Suppressor macrophage treated with lipopolysaccharide for 1 hour (primary cell): ENCODE results near the gene CDH16.

Experiments
- DNase-seq, 3 donors: peaks; one replicate each; pipeline ENCODE4 v3.0.0-alpha.2; 2020 to 2022

Gene CDH16

DNA sequence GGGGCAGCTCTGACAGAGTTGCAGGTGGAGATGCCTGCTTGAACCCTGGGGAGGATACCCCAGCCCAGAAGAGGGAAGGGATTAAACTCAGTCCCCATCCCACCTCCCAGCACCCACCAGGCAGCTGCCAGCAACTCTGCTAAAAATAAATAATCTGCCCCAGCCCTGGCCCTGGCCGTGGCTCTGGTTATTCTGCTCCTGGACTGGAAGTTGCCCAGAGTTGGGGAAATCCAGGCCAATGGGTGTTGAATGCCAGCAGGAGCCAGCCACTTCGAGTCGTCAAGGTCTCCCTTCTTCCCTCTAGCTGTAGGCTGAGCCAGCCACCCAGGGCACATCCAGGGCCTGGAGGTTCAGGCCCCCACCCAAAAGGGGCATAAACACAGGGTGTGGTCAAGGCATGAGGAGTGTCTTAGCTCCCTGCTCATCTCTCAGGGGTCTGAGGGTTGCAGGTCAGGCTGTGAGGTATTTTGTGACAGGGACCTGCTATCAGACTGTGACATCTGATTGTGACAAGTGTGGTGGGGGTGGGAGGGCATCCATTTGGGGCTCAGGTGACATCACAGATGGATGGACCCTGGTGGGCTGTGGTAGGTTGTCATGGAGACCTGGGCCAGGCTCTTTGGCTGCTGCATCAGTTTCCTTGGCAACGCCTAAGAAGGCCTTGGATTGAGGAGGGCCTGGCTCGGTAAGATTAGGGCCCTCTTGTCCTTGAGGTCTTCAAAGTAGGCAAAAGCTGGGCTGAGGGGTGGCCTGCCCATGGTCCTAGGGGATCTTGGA is 7.7 kb upstream of the CDH16 start:
- no peak for DNase-seq

DNA sequence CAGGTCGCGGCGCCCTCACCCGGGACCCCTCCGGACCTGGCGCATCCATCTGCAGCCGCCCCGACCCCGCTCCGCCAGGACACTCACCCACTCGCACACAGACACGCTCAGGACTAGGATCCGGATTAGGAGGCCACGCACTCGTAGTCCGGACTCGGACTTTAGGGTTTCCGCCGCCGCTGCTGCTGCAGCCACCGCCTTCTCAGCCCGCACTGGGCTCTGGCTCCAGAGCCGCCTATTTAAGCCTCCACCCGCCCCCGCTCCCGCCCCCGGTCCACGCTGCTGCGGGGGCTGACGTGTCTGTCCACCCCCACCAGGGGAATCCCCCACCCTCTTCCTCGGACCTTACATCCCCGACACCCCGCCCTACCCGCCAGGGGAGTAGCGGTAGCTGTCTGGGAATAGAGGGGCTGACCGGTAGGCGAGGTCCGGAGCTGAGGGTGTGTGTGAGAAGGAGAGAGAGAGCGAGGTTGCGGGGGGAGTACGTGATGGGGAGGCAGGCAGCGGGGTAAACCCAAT is 6.7 kb upstream of the CDH16 start, which contains the start of gene RRAD:
Gene RRAD, minus strand, starts transcription at position 214 of the 519 bp plus-strand sequence. CDS start 356 bp downstream, outside the sequence.
- DNase-seq = peak; percentile 50 to 70 (median 56)

DNA sequence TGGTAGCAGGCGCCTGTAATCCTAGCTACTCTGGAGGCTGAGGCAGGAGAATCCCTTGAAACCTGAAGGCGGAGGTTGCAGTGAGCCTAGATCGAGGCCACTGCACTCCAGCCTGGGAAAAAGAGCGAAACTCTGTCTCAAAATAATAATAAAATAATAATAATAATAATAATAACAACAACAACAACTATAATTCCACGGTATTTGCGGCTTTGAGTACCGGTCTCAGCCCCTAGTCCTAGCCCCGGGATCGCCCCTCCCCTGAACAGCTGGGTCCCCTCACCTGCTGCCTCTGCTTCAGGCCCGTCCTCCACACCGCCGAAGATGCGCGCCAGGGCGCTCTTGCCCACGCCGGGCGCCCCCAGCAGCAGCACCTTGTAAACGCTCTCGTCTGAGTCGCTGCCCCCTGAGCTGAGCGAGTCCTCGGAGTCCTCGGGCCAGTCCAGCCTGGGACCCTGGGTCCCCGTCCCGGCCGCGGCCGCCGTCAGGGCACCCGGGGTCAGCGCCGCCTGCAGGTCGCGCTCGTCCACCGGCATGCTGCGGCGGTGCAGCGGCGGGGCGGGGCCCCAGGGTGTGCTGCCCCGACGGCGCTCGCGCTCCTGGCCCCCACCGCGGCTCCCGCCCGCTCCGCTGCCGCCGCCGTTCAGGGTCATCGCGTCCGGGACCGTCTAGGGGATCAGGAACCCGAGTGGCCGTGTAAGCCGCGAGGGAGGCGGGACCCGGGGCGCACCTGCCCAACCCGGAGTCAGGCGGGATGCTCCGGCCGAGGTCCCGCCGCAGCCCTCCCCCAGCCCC is 6.0 kb upstream of the CDH16 start:
- peak; percentile 45 to 79 (median 58) for DNase-seq

DNA sequence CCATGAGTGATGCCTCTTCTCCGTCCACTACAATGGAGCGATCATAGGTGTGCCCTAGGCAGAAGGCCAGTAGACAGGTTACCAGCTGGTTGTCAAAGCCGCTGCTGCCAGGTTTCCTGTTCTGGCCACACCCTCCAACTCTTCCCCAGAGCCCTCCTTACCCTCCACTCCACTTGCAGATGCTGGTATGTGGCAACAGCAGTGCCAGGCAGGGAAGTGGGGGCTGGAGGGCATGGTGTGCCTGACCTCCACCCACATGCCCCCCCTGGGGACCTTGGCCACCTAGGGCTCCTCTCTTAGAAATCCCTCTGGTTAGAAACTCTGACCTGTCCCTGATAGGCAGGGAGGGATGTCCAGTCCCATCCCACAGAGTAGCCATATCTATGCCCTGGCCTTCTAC is 5.2 kb upstream of the CDH16 start:
- DNase-seq = no peak

DNA sequence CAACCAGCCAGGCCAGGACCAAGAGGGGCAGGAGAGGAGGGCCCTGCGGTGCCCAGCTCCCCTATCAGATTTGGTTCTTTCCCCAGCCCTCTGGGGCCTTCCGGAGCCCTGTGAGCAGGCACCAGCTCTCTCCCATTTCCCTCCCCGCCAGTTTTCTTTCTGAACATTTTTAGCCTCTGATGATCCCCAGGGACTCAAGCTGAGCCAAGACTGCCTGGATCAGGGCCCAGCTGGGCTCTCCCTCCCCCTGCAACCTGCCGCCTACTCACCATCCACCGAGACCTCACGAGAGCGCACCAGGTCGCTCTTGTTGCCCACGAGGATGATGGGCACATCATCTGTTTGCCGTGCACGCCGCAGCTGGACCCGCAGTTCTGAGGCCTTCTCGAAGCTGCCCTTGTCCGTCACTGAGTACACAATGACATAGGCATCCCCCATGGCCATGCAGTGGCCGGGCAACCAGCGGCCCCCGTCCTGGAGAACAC is 4.6 kb upstream of the CDH16 start:
- DNase-seq = no peak

DNA sequence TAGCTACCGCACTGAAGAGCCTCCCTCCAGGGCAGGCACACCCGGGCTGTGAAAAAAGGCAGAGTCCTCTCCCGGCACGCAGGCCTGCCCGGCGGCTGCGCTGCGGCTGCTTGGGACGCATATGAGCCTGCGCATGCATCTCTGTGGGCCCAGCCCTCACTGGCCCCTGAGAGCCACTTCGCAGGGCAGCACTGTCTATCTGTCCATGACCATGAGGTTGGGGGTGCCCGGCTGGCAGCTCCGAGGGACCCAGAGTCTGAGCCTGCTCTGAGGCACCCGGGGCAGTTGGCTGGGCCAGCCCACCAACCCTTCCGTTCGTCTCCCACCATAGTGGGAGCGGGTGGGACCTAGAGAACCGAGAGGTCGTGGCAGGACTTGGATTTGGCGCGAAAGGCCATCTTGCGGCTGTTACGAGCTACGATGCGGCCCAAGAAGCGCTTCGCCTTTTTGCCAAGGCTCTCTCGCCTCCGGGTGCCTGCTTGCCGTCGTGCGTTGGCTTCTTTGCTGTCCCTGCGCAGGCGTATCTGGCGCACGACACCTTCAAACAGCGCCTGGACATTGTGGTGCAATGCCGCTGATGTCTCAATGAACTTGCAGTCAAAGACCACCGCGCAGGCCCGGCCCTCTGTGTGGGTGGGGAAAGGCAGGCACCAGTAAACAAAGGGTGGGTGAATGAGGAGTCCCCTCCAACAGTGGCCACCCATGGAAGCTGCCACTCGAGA is 3.2 kb upstream of the CDH16 start:
- no peak for DNase-seq

DNA sequence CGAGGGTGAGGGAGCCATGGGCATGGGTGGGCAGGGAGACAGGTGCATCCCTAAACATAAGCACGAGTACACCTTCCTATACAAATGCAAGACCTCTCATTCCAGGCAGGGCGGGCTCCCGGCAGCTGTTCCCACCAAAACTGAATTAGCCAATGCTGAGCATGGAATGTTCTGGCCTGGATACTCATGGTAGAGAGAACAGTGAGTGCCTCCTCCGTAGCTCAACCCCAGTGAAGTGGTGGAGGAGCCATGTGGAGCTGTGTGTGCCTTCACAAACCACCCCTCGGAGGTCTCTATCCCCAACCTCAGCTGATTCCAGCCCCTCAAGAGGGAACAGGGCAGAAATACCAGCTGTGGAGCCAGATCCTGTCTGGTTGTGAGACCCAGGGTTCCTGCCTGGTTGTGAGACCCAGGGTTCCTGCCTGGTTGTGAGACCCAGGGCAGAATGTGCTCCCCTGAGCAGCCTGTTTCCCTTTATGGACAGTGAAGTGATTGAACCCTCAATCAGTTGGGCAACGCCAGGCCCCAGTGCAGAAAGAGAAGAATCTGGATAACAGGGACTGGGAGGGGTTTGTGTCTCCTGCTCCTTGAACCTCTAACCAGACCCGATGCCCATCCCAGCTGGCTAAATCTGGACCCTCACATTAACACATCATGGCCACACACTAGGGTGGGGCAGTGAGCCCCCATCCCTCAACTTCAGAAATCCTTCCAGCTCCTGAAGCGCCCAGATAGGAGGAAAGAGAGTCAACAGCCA is 2.4 kb upstream of the CDH16 start:
- no peak for DNase-seq

DNA sequence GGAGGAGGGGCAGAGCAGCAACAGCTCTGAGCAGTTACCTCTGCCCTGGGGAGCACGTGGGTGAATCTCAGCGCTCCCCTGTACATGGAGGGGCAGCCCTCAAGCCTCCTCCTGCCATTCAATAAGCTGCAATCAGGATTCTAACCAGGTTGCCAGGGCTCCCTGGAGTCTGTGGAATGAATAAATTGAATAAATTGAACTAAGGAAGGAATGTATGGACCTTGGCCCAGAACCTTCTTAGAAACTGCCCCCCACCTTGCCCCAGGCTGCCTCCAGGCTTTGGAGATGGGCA is 1.6 kb upstream of the CDH16 start:
- DNase-seq = no peak

DNA sequence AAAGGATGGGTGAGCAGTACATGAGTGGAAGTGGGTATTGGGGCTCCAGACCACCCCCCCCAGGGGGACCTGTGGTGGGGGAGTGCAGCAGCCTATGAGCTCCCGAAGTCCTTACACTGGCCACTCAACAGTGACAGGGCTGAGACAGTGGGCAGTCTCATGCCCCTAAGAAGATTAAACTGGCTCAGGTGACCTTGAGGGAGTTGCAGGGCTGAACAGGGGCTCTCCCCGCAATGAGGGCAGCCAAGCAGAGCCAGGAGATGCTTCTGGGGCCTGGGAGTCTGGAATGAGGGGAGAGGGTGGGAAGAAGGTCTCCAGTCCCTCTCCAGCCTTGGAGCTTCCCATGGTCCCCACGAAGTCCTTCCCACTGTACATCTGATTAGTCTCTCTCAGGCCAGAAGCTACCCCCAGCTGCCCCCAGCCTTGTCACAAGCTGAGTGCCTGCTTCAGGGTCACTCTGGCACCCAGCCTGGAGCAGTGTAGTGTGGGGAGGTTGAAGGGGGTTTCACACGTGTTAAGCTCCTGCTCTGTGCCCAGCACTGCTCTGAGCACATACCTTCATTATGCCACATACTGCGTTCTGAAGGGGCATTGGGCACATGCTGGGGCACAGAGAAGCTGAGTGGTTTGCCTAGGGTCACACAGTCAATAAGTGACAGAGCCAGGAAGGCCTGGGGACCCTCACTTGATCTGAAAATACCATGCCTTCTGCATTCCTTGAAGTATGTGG is 1.0 kb upstream of the CDH16 start:
- no peak for DNase-seq

DNA sequence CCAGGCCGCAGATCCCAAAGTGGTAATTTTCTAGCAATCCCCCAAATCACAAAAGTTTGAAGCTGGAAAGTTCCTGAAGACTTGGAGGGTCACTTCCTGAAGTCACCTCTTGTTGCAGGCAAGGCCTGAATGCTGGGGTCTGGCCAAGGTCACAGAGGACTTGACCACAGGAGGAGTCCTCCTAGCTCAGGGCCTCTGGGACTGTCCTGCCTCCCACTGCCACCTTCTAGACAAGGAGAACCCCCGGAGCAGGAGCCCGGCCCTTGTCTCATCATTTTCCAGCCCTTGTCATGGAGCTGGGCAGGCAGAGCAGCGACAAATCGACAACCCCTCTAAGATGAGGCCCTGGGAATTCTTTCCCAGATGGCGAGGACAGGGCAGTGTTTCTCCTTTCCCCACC is 330 bp downstream of the CDH16 start:
- no peak for DNase-seq

DNA sequence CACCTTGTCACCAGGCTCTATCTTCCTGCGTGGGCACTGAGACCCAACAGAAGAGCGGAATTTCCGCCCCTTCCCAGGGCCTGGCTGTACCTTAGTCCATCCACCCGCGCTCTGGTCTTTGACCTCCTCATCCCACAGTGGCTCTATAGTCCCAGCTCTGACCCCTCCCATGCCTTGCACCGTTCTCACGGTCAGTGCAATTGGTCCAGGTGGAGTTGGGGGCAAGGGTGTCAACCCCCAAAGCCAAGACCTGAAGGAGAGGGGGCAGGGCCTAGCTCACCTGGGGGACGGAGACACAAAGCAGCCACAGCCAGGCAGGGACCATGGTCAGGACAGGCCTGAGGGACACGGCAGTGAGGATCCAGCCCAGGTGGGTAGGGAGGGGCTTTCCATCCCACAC is 944 bp downstream of the CDH16 start:
- DNase-seq = no peak

DNA sequence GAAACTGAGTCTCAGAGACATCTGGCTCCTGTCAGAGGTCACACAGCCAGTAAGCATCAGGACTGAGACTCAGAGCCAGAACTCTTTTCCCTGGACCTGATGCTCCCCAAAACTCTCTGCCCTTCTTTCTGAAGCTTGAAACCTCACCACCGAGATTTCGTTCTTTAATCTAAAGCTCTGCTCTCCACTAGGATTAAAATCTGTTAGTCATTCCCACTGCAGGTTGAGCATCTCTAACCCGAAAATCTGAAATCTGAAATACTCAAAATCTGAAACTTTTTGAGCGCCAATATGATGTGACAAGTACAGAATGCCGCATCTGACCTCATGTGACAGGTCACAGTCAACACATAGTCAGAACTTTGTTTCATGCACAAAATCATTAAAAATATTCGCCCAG is 2.2 kb downstream of the CDH16 start:
- DNase-seq = no peak

DNA sequence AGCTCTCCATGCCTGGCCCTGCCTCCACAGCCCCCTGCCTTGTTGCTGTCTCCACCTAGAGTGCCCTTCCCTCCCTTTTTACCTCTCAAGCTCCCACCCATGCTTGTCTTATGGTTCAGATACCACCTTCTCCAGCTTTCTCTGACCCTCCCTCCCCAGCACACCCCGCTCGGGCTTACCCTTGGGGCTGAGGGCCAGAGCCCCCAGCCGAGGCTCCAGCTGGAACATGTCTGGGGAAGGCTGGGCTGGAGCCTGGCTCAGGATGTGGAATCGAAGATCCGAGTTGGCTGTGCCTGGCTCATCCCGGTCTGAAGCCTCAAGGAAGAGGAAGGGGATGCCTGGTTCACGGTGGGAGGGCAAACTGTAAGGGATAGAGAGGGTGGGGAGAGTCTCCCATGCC is 3.6 kb downstream of the CDH16 start:
- no peak for DNase-seq

DNA sequence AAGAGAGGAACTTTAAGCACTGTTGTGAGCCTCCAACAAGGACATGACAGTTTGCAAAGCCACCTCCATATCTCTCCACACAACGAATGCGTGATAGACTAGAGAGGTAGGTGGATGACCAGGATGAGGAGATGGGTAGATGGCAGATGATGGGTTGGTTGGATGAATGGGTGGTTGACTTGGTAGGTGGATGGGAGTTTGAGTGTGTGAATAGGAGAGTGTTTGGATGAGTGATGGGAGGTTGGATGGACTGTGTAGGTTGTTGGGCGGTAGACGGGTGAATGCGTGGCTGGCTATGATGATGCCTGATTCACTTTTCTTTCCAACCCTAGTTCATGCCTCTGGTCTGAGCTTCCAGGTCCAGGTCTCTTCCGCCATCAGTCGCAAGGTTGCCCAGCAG is 4.1 kb downstream of the CDH16 start:
- DNase-seq = no peak

DNA sequence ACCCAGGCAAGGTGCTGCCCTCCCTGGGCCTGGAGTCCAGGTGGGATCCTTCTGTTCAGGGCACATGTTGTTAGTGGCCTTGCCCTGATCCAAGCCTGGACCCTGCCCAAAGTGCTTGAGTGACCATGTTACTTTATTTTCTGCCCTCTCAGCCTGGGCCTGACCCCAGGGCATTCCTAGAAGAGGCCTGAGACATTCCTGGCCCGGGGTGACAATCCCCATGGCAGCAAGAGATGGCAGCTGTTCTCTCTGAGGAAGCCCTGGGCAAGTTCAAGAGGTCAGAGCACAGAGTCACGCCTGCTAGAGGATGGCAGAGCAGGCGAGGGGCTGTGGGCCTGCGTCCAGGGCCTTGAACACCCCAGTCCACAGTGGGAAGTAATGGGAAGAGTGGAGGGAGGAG is 5.0 kb downstream of the CDH16 start:
- no peak for DNase-seq

DNA sequence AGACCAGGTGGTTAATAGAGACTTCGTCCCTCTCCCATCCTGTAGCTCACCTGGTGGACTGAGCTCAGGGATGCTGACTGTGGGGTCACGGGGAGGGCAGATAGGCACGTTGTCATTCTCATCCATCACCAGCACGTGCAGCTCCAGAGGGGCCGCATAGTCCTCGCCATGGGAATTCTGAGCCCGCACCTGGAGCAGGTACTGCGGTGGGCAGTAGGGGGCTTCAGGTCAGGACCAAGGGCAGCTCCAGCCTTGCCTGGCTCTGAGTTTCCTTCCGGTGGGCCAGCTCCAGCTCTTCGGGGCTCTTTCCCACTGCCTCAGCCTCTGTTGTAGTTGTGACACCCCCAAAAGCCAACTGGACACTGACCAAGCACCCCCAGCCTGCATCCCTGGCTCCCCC is 5.6 kb downstream of the CDH16 start:
- no peak for DNase-seq

DNA sequence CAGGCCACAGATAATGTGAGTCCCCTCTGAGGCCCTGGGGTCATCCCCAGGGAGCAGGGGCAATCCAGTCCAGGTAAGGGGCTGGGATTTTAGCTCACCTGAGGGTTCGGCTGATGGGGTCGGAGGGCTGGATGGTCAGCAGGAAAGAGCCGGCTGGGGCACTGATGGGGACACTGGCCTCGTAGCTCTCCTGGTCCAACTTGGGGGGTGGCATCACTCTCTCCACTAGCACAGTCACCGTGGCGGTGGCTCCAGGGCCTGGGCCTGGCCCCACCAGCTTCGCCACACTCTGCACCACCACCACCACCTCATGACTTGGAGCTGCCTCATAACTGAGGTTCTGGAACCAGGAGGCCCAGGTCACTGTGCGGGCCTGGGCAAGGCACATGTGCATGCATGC is 6.9 kb downstream of the CDH16 start:
- DNase-seq = no peak

DNA sequence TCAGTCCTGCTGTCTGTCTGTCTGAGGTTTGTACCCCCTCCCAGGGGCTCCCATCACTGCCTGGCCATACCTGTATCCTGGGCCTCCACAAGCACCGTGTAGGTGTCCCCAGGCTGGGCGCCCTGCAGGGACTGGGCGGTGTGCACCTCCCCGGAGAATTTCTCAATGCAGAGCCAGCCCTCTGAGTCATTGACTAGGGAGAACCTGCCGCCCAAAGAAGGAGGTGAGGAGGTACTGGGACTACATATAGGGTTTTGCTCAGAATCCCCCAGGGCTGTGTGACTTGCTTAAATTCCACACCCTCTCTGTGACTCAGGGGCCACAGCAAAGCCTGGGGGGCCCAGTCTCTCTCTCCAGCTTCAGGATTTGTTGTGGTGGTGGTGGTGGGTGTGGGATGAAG is 7.6 kb downstream of the CDH16 start:
- DNase-seq = peak in 1 of 3 donors; percentile 16

DNA sequence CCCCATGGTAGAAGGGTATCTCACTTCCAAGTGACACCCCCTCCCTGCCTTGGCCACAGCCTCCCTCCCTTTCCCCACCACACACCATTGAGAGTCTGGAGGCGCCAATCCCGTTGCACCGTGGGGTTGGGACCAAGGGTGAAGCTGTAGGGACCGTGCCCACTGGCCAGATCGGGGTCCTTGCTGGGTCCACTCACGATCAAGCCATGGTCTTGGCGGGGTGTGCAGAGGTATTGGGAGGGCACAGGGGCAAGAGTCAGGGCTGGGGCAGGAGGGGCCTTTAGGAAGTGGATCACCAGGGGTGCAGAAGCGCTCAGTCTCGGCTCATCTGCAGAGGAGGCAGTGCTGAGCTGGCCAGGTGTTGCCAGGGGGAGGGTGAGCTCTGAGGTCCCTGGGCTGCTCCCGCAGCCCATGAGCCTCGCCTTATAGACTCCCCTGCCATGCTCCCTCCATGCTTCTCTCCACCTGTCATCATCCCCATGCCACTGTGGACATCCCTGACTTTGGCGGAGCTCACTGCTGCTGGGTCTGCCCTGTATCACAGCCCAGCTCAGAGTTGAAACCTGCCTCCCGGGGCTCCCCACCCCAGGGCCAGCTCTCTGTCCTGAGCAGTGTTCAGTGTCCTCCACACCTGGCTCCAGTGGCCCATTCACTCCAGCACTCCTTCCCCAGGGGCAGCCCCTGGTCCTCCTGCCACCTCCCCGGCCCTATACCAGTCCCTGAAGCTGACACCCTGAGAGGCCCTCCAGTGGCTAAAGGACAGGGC is 8.3 kb downstream of the CDH16 start:
- DNase-seq = no peak

DNA sequence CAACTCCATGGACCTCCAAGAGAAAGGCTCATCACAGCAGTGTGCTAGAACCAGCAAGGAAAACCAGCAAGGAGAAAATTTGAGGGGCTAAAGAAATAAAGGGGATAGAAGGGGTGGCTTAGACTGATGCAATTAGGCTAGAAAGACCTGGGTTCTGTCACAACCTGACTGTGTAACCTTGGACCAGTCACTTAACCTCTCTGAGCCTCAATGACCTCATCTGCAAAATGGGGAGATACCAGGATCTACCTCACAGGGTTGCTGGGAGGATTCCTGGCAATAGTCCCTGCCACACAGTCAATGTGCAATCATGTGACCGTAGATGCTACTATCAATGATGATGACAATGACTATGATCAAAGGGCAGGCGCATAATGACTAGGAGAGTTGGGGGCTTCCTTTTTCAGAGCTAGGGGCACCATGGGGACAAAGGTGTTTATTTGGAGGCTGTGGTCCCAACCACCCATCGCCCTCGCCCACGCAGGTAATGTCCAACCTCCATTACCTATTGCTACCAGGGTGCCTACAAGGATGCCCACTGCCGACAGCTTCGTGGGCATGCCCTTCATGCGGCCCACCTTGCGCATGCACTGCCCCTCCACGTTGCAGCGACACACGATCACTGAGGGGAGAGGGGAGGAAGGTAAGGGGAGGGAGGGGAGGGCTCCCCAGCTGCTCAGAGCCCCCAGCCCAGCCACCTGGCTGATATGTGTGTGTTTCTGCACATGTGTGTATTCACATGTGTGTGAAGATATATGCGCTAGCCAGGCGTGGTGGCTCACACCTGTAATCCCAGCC is 9.7 kb downstream of the CDH16 start:
- DNase-seq = no peak
